Gastrocnemius medialis (tissue), 4 donors: ENCODE results near the gene NRXN2.

Source experiments
- POLR2A ChIP-seq, 2 donors: fragments of 450-650 bp; IDR thresholded peaks; one replicate each; pipeline ENCODE4 v1.6.1; 2017; ENCODE audit warnings: antibody characterized with exemption in 2 of 2, mild to moderate bottlenecking in 2 of 2, moderate library complexity in 2 of 2
- TF ChIP-seq, protein P1 (sequence below), 5 experiments: fragments of 450-650 bp in 3 of 5; fragments of 200-600 bp in 2 of 5; sonication (generic) in 2 of 5; IDR thresholded peaks in 4 of 5; conservative IDR thresholded peaks in 1 of 5; 1 replicate in 4 of 5; 2 replicates in 1 of 5; pipeline ENCODE4 v1.5.1; 2016 to 2019; ENCODE audit warnings: antibody characterized with exemption in 5 of 5, mild to moderate bottlenecking in 3 of 5, moderate library complexity in 3 of 5

DNA sequence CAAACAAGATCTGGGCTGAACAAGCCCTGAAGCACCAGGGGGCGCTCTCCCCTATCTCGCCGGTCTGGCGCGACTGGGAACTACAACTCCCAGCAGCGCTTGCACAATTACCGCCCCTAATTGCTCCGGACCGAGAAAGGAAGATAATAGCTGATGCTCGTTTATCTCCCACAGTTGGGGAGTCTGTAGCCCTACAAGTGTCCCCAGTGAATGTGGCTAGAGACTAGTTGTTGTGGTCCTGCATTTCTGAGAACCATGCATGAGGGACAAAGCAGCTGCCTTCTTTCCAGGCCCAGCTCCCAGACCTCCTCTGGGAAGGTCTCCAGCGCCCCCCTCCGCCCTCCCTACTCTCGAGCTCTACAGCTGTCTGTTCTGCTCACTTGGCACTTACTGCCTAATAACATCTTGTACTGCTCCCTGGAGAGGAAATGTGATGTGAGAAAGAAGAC is 34.4 kb downstream of the NRXN2 start:
- TF ChIP-seq, protein P1, sequence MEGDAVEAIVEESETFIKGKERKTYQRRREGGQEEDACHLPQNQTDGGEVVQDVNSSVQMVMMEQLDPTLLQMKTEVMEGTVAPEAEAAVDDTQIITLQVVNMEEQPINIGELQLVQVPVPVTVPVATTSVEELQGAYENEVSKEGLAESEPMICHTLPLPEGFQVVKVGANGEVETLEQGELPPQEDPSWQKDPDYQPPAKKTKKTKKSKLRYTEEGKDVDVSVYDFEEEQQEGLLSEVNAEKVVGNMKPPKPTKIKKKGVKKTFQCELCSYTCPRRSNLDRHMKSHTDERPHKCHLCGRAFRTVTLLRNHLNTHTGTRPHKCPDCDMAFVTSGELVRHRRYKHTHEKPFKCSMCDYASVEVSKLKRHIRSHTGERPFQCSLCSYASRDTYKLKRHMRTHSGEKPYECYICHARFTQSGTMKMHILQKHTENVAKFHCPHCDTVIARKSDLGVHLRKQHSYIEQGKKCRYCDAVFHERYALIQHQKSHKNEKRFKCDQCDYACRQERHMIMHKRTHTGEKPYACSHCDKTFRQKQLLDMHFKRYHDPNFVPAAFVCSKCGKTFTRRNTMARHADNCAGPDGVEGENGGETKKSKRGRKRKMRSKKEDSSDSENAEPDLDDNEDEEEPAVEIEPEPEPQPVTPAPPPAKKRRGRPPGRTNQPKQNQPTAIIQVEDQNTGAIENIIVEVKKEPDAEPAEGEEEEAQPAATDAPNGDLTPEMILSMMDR (IDR thresholded peaks at IDR 0.05 in 4 of 5, conservative IDR thresholded peaks at IDR 0.05 in 1 of 5), result peak; percentile 91 to 97 (median 95)
- no peak for TF ChIP-seq POLR2A (IDR thresholded peaks at IDR 0.05)
